Thyroid gland (tissue), 4 donors: Measurements from ENCODE around the gene SH3TC1. TPM values are rescaled to one million over a fixed set of nuclear protein-coding genes. Genes with fewer than 3 reads are reported as not detected.

Source experiments
- DNase-seq, 2 donors: peaks; one replicate each; pipeline ENCODE4 v3.0.0-alpha.2; 2019
- H3K27ac ChIP-seq, 3 donors: fragments of 200-600 bp; sonication (generic); 1 replicate in 2 of 3; 2 replicates in 1 of 3; pipeline ENCODE4 v1.5.1; 2016 to 2019; ENCODE audit warnings: mild to moderate bottlenecking in 1 of 3, moderate library complexity in 1 of 3
- H3K27me3 ChIP-seq: fragments of 200-600 bp; sonication (generic); one replicate; pipeline ENCODE4 v1.5.1; 2019
- H3K36me3 ChIP-seq, 2 donors: fragments of 200-600 bp; sonication (generic); one replicate each; pipeline ENCODE4 v1.5.1; 2016 to 2019
- H3K4me1 ChIP-seq, 2 donors: fragments of 200-600 bp; sonication (generic); one replicate each; pipeline ENCODE4 v1.5.1; 2017 to 2019
- H3K4me3 ChIP-seq, 3 donors: fragments of 200-600 bp; sonication (generic); replicated peaks in 1 of 3; 1 replicate in 2 of 3; 2 replicates in 1 of 3; pipeline ENCODE4 v1.5.1; 2016; ENCODE audit warnings: mild to moderate bottlenecking in 1 of 3
- H3K9me3 ChIP-seq: fragments of 200-600 bp; sonication (generic); one replicate; pipeline ENCODE4 v1.5.1; 2017
- POLR2A ChIP-seq, 2 donors: fragments of 450-650 bp; IDR thresholded peaks; one replicate each; pipeline ENCODE4 v1.6.1; 2017; ENCODE audit warnings: antibody characterized with exemption in 2 of 2, mild to moderate bottlenecking in 2 of 2, moderate library complexity in 1 of 2
- WGBS, 2 donors: methylation state at CpG; one replicate each; pipeline ENCODE4 v1.1.5; 2017; 5-methylcytosine and 5-hydroxymethylcytosine counted together
- intact Hi-C: fragments of 100-400 bp; cut with DNase I; formaldehyde crosslinking; loops from one replicate; pipeline ENCODE4 v1.15.1; 2023
- total RNA-seq, 4 donors: library from RNA; depleted of rRNA; stranded (reverse); fragments of >200 nt; gene quantifications; one replicate each; pipeline ENCODE4 v1.2.3, GENCODE V29; 2016
- TF ChIP-seq, protein P1 (sequence below), 6 experiments: fragments of 200-600 bp in 3 of 6; fragments of 450-650 bp in 3 of 6; sonication (generic) in 3 of 6; IDR thresholded peaks; one replicate each; pipeline ENCODE4 v1.5.1; 2016 to 2019; ENCODE audit warnings: antibody characterized with exemption in 6 of 6, mild to moderate bottlenecking in 2 of 6, inconsistent platforms in 1 of 6, moderate library complexity in 1 of 6

Gene SH3TC1
- total RNA-seq, 4 donors from 2014 or later = 13.5 to 29.5 (median 16.4) TPM

DNA sequence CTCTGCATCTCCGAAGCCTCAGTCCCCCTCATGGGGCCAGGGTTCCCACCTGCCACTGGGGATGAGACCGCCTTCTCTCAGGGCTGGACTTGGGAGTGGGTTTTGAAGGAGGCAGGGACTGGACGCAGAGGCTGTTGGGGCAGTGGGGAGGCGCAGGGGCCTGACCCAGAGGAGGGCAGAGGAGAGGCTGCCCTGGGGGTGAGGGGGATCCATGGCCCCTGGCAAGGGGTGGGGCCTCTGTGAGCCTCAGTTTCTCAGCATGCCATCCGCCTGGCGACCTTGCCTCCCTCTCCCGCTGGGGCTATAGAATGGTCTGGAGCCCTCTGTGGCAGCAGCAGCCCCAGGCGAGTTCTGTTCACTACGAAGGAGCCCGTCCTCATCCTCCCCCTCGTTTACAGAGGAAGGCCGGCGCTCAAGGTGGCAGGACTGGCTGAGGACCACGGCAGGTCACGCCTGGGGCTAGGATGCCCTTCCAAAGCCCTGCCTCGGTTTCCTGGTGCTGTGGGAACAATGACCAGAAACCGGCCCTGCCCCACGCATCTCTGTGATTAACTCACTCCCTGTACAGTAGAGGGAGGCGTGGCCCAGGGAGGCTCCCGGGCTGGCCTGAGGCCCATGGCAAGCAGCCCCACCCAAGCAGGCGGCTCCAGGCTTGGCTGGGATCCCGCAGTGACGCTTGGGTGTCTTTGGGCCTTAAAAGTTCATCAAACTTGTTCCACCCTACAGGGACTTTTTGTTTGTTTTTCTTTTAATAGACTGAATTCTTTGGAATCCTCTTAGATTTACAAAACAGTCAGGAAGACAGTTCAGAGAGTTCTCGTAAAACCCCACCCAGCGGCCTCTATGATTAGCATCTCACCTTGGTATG lies 16.0 kb upstream of the SH3TC1 start:
- 54 to 75% methylated on average over 14 to 16 of the region's 25 CpGs for WGBS, 2 donors
- Histone ChIP-seq H3K9me3 (no peaks in the 10 kb centered on the region), H3K27ac (no peak overlapping the region), H3K4me1 (peaks cover 0 to 6% of the 10 kb centered on the region in 2 donors), H3K4me3 (no peak overlapping the region), H3K27me3 (no peaks in the 10 kb centered on the region), H3K36me3 (no peaks in the 10 kb centered on the region)
- intact Hi-C loops = no loop called here
- TF ChIP-seq POLR2A (IDR thresholded peaks at IDR 0.05) = no peak
- TF ChIP-seq, protein P1, sequence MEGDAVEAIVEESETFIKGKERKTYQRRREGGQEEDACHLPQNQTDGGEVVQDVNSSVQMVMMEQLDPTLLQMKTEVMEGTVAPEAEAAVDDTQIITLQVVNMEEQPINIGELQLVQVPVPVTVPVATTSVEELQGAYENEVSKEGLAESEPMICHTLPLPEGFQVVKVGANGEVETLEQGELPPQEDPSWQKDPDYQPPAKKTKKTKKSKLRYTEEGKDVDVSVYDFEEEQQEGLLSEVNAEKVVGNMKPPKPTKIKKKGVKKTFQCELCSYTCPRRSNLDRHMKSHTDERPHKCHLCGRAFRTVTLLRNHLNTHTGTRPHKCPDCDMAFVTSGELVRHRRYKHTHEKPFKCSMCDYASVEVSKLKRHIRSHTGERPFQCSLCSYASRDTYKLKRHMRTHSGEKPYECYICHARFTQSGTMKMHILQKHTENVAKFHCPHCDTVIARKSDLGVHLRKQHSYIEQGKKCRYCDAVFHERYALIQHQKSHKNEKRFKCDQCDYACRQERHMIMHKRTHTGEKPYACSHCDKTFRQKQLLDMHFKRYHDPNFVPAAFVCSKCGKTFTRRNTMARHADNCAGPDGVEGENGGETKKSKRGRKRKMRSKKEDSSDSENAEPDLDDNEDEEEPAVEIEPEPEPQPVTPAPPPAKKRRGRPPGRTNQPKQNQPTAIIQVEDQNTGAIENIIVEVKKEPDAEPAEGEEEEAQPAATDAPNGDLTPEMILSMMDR (IDR thresholded peaks at IDR 0.05) = no peak
- DNase-seq = peak; percentile 52

DNA sequence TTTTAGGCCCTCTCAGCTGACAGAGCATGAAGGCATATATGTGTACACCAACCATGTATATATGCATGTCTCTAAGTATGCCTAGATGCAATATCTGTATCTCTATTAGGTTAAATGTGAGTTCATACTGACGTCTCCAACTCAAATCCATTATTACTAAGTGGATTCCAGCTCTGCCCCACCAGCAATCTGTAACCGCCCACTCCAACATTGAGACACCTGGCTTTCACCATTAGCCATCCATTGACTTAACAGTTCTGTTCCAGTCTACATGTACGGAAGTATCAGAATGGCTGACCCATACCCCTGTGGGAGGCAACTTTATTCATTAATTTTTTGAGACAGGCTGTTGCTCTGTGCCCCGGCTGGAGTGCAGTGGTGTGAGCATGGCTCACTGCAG lies 15.0 kb upstream of the SH3TC1 start:
- Histone ChIP-seq H3K27ac (peak overlapping the region in 1 of 3 donors; percentile 5), H3K27me3 (no peaks in the 10 kb centered on the region), H3K4me3 (no peak overlapping the region), H3K4me1 (peaks cover 10 to 16% of the 10 kb centered on the region in 2 donors), H3K9me3 (no peaks in the 10 kb centered on the region), H3K36me3 (no peaks in the 10 kb centered on the region)
- WGBS, 2 donors = 89 to 91% methylated on average over 4 of the region's 4 CpGs
- intact Hi-C loops = no loop called here
- no peak for DNase-seq
- TF ChIP-seq, protein P1 (IDR thresholded peaks at IDR 0.05) = no peak
- no peak for TF ChIP-seq POLR2A (IDR thresholded peaks at IDR 0.05)

DNA sequence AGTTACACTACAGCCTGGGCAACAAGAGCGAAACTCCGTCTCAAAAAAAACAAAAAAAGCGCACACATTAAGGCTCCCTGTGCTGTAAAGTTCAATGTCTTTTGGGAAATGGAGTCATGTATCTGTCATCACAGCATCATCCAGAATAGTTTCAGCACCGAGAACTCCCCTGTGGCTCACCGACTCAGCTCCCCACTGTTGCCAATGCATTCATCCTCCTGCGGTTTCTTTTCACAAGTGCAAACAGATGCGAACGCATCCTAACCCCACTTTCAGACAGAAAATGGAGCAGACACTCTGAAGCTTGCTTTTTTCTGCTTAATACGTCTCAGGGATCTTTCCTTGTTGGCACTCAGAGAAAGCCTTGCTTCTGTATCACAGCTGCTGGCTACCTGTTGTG lies 13.8 kb upstream of the SH3TC1 start:
- DNase-seq = no peak
- Histone ChIP-seq H3K27ac (no peak overlapping the region), H3K27me3 (no peaks in the 10 kb centered on the region), H3K9me3 (no peaks in the 10 kb centered on the region), H3K4me1 (peaks cover 18 to 29% of the 10 kb centered on the region in 2 donors), H3K36me3 (no peaks in the 10 kb centered on the region), H3K4me3 (no peak overlapping the region)
- intact Hi-C loops = no loop called here
- TF ChIP-seq, protein P1 (IDR thresholded peaks at IDR 0.05) = no peak
- TF ChIP-seq POLR2A (IDR thresholded peaks at IDR 0.05) = no peak
- 81 to 86% methylated on average over 9 of the region's 9 CpGs for WGBS, 2 donors

DNA sequence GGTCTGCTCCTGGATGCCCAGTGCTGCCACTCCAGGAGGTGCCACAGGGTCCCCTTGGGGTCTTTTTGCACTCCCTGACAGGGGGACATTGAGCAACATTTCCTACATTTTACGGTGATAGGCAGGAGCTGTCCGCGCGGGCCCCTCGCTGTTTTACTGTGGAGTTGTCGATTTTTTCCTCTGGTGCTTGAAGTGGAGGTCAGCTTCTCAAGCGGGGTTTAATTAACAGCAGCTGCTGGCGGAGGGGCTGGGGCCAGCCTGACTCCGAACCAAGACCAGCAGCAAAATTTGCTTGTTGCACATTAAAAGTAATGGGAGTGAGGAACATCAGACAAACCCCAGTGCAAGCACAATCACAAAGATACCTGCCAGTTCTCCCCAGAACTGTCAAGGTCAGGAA lies 13.2 kb upstream of the SH3TC1 start:
- Histone ChIP-seq H3K27ac (no peak overlapping the region), H3K36me3 (no peaks in the 10 kb centered on the region), H3K27me3 (no peaks in the 10 kb centered on the region), H3K4me3 (no peak overlapping the region), H3K4me1 (peaks cover 18 to 35% of the 10 kb centered on the region in 2 donors), H3K9me3 (no peaks in the 10 kb centered on the region)
- no peak for TF ChIP-seq POLR2A (IDR thresholded peaks at IDR 0.05)
- TF ChIP-seq, protein P1 (IDR thresholded peaks at IDR 0.05) = no peak
- 64 to 86% methylated on average over 4 to 9 of the region's 9 CpGs for WGBS, 2 donors
- intact Hi-C loops = no loop called here
- DNase-seq = no peak

DNA sequence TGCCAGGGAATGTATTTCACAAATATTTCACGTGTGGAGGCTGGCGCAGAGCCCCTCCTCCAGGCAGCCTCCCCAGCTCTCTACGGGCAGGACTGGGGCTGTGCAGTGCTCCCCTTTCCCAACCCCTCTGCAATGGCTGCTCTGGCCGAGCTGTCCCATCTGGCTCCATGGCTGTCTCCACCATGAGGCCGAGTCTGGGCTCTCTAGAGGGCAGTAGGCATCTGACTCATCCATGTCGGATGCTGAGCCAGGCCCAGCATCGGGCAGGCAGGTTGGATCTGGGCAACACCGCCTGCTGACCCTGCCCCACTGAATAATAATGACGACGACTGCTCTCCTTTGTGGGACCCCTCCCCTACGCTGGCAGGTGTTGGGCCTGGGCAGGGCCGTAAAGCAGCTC lies 11.0 kb upstream of the SH3TC1 start:
- Histone ChIP-seq H3K36me3 (no peaks in the 10 kb centered on the region), H3K4me3 (no peak overlapping the region), H3K27ac (peak overlapping the region in 1 of 3 donors; percentile 57), H3K4me1 (peaks cover 18 to 35% of the 10 kb centered on the region in 2 donors), H3K27me3 (no peaks in the 10 kb centered on the region), H3K9me3 (no peaks in the 10 kb centered on the region)
- intact Hi-C loops = no loop called here
- TF ChIP-seq, protein P1 (IDR thresholded peaks at IDR 0.05) = no peak
- no peak for TF ChIP-seq POLR2A (IDR thresholded peaks at IDR 0.05)
- no peak for DNase-seq
- 92% methylated on average over 12 of the region's 12 CpGs for WGBS, 2 donors
